HG03469 (cell line): Measurements from ENCODE around the gene TRIM2.

Experiments
- ATAC-seq: cut with Tn5 transposase; IDR thresholded peaks from one replicate; pipeline ENCODE4 v1.9.1; 2021; ENCODE audit warnings: mild to moderate bottlenecking, moderate library complexity, moderate number of reproducible peaks; ENCODE audit not compliant: unreplicated experiment

TRIM2 gene

DNA sequence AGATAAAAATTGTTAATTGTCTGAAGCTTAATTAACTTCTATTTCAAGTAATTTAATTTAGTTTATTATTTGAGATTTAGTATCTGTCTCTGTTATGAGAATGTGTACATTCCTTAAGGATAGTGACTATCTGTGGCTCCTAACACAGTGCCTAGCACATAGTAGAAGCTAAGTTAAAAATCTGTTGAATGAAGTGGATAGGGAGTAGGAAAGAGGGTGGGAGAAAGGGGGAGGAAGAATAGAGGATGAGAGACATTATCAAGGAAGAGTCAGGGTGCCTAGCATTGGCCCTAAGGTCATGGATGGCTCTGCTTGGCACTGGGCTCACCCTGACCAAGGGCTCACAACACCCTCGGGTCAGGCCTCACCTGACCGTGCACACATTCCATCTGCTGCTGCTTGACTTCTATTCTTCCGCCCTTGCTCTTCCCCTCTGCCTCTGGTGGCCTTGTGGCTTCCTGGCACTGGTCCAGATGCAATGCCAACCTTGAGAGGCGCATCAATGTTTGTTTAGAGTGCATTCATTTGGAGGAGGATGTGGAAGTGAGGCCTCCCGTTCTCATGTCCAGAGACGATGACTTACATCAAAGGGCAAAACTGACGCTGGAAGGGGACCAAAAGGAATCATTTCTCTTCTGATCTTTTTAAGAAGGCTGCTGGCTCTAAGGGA is 42.3 kb downstream of the TRIM2 start:
- no peak for ATAC-seq

DNA sequence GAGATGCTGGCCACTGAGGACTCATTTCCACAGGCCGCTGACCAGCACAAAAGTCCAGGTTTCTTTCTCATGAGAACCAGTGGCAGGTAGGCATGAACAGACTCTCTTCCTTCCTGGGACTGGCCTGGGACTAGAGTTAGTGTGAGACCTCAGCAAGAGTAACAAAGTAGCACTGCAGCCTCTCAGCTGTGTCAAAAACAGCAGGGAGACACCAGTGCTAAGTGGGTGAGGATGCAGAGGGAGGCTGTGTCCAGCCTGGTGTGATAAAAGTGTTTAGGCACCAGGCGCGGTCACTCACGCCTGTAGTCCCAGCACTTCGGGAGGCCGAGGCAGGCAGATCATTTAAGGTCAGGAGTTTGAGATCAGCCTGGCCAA is 42.9 kb downstream of the TRIM2 start:
- no peak for ATAC-seq

GRCh38 chr4:153248641-153249198 is 44.5 kb downstream of the TRIM2 start:
- ATAC-seq, result no peak

DNA sequence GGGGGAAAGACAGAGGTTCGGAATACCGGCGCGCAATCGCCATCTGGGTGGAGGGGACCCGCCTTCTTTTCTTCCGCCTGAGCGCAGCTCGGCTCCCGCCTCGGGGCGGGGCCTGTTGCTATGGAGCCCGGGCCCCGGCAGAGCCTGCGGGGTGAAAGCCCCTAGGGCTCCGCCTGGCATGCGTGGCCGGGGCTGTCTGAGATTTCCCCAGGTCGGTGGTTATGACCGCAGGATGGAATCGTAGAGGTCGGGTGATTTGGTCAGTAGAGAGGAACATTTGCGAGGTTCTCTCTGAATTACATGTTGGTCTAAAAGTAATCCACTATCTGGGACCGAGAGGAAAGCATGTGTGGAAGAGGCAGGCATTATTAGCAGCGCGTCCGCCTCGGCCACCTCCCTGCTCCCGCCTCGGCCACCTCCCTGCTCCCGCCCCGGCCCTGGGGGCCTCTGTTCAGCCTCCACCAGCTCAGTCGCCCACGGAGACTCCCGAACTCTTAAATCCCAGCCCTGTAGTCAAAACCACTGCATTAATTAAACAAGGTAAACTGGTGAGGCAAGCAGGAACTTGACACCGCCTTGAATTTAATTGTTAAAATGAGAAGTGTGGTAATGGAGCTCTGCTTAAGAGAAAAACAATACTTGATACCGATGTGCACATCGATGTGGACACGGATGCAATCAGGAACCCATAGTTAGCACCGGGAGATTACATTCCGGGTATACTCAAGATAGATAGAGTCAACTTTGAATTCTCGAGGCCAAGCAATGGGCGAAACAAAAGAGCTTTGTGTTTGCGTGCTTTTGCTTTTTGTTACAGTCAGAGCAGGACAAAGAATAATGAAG is 45.2 kb downstream of the TRIM2 start:
- peak; percentile 86 for ATAC-seq

DNA sequence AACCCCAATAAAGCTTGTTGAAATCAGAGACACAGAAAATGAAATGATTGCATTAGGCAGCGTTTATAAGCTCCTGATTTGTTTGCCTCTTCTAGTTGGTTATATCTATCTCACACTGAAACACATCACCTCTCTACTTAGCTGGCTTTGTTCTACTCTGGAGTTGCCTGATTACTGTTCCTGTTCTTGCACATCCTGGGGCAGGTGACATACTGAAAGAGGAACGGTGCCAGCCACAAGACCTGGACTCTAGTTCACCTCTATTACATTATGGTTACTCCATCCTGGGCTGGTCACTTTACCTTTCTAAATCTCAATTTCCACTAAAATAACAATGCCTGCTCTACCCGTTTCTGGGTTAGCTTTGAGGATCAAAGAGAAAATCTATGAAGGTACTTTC is 47.9 kb downstream of the TRIM2 start:
- peak; percentile 29 for ATAC-seq

- no peak for ATAC-seq
Measured at GRCh38 chr4:153255233-153255632, 51.0 kb downstream of the TRIM2 start.

DNA sequence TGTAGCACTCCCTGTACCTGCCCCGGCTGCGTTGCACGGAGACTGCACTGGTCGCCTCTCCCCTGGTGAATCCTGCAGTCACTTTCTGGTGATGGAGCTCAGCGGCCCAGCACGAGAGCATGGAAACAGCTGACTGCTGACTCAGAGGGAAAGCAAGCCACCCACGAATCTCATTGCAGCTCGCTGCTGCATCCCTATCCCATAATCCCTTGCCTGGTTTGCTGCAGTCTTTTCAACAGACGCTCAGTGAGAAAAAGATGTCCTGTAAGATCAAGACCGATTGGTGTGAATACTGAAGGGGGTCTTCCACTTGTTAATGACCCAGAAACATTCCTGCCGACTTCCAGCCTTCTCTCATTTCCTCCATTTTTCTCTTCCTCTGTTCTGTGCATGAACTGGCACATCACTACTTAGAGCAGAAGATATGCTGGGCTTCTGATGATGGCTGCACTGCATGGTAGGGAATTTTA is 52.9 kb downstream of the TRIM2 start:
- ATAC-seq, result no peak

DNA sequence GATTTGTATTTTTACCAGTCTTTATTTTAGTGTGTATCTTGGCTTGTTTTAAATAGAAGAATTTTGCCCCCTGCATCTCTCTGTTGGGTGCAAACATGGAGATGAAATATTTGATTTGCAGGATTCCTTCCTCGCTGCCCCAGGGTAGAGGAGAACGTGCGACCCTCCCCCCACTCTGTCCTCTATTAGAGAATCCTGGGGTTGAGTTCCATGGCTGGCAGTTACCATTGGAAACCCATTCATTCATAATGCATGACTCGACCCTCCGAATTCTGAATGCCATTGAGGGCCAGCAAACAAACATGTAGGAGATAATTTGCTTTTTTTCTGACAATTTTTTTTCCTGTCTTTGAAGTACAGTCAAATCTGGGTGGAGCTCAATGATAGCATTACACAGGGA is 53.7 kb downstream of the TRIM2 start:
- no peak for ATAC-seq

DNA sequence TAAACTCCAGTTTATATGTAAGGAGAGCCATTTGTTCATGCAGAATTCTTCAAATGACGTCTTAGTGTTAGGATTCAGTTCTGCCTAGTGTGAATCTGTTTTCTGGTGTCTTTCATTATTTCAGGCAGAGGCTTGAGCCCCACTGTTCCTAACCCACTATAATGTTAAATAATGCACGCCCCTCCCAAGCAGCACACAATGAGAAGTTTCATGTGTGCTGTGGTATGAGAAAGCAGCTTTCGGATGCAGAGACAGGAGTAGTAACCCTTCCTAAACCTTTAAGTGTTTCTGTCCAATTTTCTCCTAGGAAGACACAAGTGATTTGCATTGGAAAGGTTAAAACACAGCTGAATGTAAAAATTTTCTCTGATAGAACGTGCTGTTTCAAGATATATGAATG is 54.5 kb downstream of the TRIM2 start:
- ATAC-seq, result no peak

DNA sequence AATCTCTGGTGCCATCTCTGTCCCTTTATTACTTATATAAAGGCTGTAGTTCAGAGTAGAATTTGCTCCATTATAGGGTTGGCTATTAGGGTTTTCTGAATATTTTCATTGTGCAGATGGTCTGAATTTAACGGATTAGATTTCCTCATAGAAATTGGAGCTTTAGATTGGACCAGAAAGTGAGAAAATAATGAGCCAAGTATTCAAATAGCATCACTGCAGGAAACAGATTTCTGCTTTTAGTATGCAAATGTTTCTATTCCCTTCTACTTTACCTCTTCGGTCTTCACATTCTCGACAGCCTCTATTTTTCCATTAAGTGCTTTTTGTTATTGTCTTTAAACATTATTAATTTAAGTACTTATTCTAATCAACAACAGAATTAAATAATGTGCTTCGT is 55.4 kb downstream of the TRIM2 start:
- no peak for ATAC-seq

GRCh38 chr4:153260132-153260531 is 55.9 kb downstream of the TRIM2 start:
- ATAC-seq, result no peak

DNA sequence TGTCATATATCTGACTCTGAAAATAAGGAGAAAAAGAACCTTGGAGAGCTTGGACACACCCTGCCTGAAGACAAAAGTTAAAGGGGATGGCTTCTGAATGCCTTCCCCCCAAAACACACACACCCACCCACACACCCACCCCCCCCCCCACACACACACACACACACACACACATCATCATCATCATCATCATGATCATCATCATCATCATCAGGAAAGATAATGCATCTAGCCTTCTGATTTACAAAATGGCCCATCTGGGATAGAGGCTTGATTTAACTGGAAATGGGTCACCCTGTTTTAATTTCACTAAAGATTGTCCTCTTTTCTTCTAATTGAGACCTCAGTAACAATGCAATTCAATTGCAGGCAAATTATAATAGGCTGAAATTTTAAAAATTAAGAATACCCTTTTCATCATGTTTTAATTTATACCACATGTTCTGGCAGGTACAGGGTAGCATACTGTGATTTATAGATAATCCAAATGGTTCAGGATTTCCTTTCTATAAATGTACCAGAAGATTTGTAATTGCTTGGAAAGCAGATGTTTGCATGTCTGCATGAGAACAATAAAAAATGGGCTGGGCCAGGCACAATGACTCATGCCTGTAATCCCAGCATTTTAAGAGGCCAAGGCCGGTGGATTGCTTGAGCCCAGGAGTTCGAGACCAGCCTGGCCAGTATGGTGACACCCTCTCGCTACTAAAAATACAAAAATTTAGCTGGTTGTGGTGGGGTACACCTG is 56.5 kb downstream of the TRIM2 start:
- no peak for ATAC-seq

DNA sequence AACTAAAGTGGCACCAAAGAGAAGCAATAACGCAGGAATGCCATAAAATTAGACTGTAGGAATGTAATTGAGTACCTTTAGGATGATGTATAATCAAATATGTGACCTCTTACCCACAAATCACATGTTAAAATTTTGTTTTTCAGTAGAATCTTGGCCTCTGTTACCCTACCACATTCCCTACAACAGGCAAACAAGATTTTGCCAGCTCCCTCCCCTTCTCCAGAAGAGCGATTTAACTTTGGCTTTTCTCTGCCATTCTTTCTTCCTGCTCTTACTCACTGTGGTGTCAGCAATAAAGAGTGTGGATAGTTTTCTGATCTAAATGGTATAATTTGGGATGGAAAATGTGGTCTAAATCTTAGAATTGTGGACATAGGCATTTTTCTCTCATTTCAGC is 57.2 kb downstream of the TRIM2 start:
- ATAC-seq, result no peak

DNA sequence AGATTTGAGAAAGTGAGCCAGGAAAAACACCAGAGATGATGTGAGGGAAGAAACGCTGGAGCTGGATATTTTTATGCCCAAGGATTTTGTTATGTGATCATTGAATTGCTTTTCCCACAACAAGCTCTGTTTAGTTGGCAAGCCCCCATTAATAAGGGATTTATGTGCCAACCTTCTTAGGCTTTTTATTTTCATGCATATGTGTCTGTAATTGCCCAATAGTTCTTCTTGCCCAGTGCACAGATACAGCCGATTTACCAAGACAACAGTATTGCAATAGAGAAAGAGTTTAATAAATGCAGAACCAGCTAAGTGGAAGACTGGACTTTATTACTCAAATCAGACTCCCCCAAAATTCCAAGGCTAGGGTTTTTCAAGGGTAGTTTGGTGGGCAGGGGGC is 57.7 kb downstream of the TRIM2 start:
- ATAC-seq, result no peak

GRCh38 chr4:153265306-153266047 is 61.2 kb downstream of the TRIM2 start:
- no peak for ATAC-seq

GRCh38 chr4:153266988-153267387 is 62.7 kb downstream of the TRIM2 start:
- ATAC-seq, result no peak

- ATAC-seq, result no peak
Measured at GRCh38 chr4:153267890-153268289, 63.6 kb downstream of the TRIM2 start.

DNA sequence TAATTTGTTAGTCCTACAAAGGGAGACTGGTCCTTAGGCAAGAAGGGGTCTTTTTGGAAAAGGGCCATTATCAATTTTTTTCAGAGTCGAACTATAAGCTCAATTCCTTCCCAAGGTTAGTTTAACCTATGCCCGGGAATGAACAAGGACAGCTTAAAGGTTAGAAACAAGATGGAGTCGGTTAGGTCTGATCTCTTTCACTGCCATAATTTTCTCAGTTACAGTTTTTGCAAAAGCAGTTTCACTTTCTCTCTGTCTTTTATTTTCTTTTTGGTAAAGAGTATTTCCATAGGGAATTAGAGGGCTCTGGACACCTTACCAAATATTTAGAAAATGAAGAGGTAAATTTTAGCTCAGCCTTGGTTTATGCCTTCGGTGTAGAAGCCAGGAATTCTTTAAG is 64.1 kb downstream of the TRIM2 start:
- ATAC-seq, result no peak

DNA sequence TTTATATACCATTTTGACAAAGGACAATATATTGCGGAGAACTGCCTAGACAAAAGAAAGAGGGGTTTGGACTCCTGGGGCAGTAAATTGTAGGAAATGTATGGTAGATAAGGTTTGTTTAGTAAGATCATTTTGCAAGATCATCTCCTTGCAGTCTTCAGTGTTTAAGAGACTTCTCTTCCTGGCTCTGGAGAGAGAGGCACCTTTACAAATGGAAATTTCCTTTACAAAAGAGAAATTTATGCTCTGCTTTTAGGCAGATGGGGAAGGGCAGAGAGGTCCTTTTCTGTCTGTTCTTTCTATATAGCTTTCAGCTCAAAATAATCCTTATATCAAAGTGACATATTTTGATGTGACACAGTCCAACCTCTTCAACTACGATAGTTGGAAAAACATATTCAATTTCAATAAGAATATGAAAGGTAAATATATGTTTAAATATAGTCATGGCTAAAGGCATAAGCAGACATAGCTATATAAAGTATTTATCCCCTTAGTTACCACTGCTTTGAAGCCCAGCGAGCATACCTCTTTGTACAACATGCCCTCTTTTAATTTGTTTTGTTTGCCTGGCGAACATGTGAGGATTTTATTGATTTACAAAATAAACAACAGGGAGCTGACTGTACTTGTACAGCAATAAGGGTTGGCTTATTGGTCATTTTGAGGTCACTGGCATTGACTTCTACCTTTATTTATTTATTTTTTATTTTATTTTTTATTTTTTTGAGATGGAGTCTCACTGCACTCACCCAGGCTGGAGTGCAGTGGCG is 65.2 kb downstream of the TRIM2 start:
- ATAC-seq, result no peak

DNA sequence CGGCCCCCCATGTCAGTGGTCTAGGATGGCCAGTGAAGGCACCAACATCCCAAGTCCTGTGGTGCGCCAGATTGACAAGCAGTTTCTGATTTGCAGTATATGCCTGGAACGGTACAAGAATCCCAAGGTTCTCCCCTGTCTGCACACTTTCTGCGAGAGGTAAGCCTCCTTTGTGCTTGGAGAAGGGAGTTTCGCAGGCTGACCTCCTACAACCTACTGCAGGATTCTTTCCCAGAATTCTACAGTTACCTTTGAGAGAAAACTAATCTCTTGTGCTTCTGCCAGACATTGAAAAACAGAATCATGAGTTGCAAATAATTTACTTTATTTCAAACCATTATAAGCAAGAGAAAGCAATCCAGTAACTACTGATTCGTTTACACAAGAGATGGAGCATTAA is 66.1 kb downstream of the TRIM2 start:
- no peak for ATAC-seq
